CD4-positive, alpha-beta T cell (primary cell): ENCODE data around the gene ZSCAN22. TPM values are rescaled to one million over a fixed set of nuclear protein-coding genes. Genes with fewer than 3 reads are reported as not detected.

ENCODE experiments used
- ATAC-seq: fragments of 200-7000 bp; cut with Tn5 transposase; one replicate; pipeline ENCODE4 v1.10.0; 2022; ENCODE audit warnings: mild to moderate bottlenecking; ENCODE audit not compliant: poor library complexity
- CTCF ChIA-PET: fragments of 350-600 bp; sonication (Branson Sonifier 250); formaldehyde crosslinking; loops from one replicate; lab custom pipeline; 2021; ENCODE audit warnings: antibody characterized with exemption, inconsistent platforms; lab: Charles Lee
- POLR2A ChIA-PET: fragments of 350-600 bp; sonication (Branson Sonifier 250); formaldehyde crosslinking; loops from one replicate; lab custom pipeline; 2021; ENCODE audit warnings: antibody characterized with exemption, inconsistent platforms; lab: Charles Lee
- DNase-seq, 14 experiments: peaks; one replicate each; pipeline ENCODE4 v3.0.0-alpha.2; 2013 to 2020; ENCODE audit warnings: mixed read lengths in 2 of 14
- H3K27ac ChIP-seq, 2 donors: one replicate each; pipeline versions ENCODE4 v1.5.1 to v1.7.0; 2013; ENCODE audit warnings: low read length in 2 of 2, low read depth in 1 of 2, mild to moderate bottlenecking in 1 of 2
- H3K27me3 ChIP-seq, 2 experiments: 1 replicate in 1 of 2; 2 replicates in 1 of 2; pipeline versions ENCODE4 v1.6.1 to v1.7.0; 2013; ENCODE audit warnings: low read length in 2 of 2, control low read depth in 1 of 2, mild to moderate bottlenecking in 1 of 2, moderate library complexity in 1 of 2; ENCODE audit not compliant: insufficient read depth in 2 of 2, control insufficient read depth in 1 of 2
- H3K36me3 ChIP-seq: one replicate; pipeline ENCODE4 v1.6.1; 2013; ENCODE audit warnings: low read length, control low read depth; ENCODE audit not compliant: insufficient read depth
- H3K4me1 ChIP-seq: one replicate; pipeline ENCODE4 v1.6.1; 2013; ENCODE audit warnings: low read length, control low read depth; ENCODE audit not compliant: insufficient read depth
- H3K4me3 ChIP-seq: one replicate; pipeline ENCODE4 v1.5.1; 2013; ENCODE audit warnings: mild to moderate bottlenecking, low read length, moderate library complexity
- H3K9me3 ChIP-seq, 2 experiments: 1 replicate in 1 of 2; 2 replicates in 1 of 2; pipeline versions ENCODE4 v1.6.1 to v1.7.0; 2013; ENCODE audit warnings: low read length in 2 of 2, mild to moderate bottlenecking in 2 of 2, control low read depth in 1 of 2, moderate library complexity in 1 of 2; ENCODE audit not compliant: control insufficient read depth in 1 of 2, insufficient read depth in 1 of 2
- H3K27ac Mint-ChIP-seq: one replicate; pipeline ENCODE4 v1.8.0; 2020; ENCODE audit warnings: mixed read lengths
- H3K27me3 Mint-ChIP-seq: one replicate; pipeline ENCODE4 v1.8.0; 2021; ENCODE audit warnings: mixed read lengths
- H3K36me3 Mint-ChIP-seq: one replicate; pipeline ENCODE4 v1.8.0; 2021; ENCODE audit warnings: low read depth, mixed read lengths
- H3K4me1 Mint-ChIP-seq: one replicate; pipeline ENCODE4 v1.8.0; 2021; ENCODE audit warnings: low read depth, mixed read lengths
- H3K4me3 Mint-ChIP-seq: one replicate; pipeline ENCODE4 v1.8.0; 2020; ENCODE audit warnings: mild to moderate bottlenecking, mixed read lengths
- H3K9me3 Mint-ChIP-seq: one replicate; pipeline ENCODE4 v1.8.0; 2020; ENCODE audit warnings: mixed read lengths
- CTCF ChIP-seq: fragments of 200-600 bp; IDR thresholded peaks from one replicate; pipeline ENCODE4 v1.8.0; 2022; ENCODE audit warnings: antibody characterized with exemption, mild to moderate bottlenecking
- intact Hi-C, 2 experiments: fragments of 100-400 bp; cut with DNase I in 1 of 2; cut with micrococcal nuclease in 1 of 2; formaldehyde crosslinking; loops; one replicate each; pipeline versions ENCODE4 v1.15.1 to v1.9.0; 2023 to 2025; cut with DNase I, micrococcal nuclease
- total RNA-seq, 174 experiments: library from RNA in 2 of 174; stranded (reverse) in 2 of 174; gene quantifications; one replicate each; pipeline ENCODE4 v1.2.3 and lab custom pipeline; 2021 to 2026

Gene ZSCAN22
- total RNA-seq, 2 experiments from 2014 or later = 0.77 to 0.81 TPM

DNA sequence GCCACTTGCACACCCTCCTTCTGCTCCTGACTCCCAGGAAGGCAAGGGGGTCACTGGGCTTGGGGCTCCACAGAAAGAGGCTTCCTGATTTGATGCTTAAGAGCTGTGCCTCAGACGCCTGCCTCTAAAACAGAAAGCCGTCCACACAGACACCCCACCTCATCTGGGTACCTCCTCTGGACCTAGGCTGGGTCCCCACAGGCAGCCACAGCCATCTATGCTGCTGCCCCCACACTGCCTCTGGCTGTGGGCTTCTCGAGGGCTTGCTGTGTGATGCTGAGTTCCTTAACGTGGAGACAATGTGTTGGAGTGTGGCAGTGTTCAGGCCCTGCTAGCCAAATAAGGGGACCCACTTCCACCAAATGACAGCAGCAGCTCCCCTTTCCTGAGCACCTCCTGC, 8.5 kb upstream of the ZSCAN22 start:
- Mint-ChIP-seq H3K4me3 (no peak overlapping the region), H3K27me3 (no peaks in the 10 kb centered on the region), H3K9me3 (no peaks in the 10 kb centered on the region), H3K27ac (no peak overlapping the region), H3K4me1 (no peaks in the 10 kb centered on the region), H3K36me3 (peaks cover 39% of the 10 kb centered on the region)
- Histone ChIP-seq H3K4me1 (no peaks in the 10 kb centered on the region), H3K27ac (no peak overlapping the region), H3K27me3 (no peaks in the 10 kb centered on the region), H3K9me3 (peaks cover 0 to 12% of the 10 kb centered on the region in 2 experiments), H3K4me3 (no peak overlapping the region), H3K36me3 (peaks cover 25% of the 10 kb centered on the region)
- POLR2A ChIA-PET = interaction anchor here (1.4 kb wide), 1 partner anchor 13 kb away, joined by 4 read pairs; the partner anchor contains the start of gene ERVK3-1
- no peak for TF ChIP-seq CTCF
- ATAC-seq (no peak), DNase-seq (no peak)
- intact Hi-C loops = no loop called here
- CTCF ChIA-PET = no interaction called here

DNA sequence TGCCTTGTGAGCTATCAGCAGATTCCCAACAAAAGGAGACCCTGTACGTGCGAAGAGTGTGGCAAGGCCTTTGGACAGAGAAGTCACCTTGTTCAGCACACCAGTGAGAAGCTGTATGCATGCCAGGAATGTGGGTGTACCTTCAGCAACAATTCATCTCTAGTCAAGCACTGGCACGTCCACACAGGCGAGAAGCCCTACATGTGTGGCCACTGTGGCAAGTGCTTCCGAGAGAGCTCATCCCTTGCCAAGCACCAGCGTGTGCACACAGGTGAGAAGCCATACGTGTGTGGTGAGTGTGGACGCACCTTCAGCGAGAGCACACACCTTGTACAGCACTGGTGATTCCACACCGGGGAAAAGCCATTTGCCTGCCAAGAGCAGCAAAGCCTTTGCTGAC, 7.6 kb upstream of the ZSCAN22 start:
- Histone ChIP-seq H3K4me1 (no peaks in the 10 kb centered on the region), H3K27me3 (no peaks in the 10 kb centered on the region), H3K36me3 (peaks cover 17% of the 10 kb centered on the region), H3K9me3 (peaks cover 0 to 10% of the 10 kb centered on the region in 2 experiments), H3K4me3 (no peak overlapping the region), H3K27ac (no peak overlapping the region)
- no peak for ATAC-seq
- Mint-ChIP-seq H3K27me3 (no peaks in the 10 kb centered on the region), H3K9me3 (no peaks in the 10 kb centered on the region), H3K4me1 (no peaks in the 10 kb centered on the region), H3K4me3 (no peak overlapping the region), H3K27ac (no peak overlapping the region), H3K36me3 (peaks cover 29% of the 10 kb centered on the region)
- intact Hi-C loops = no loop called here
- TF ChIP-seq CTCF = no peak
- no peak for DNase-seq
- ChIA-PET POLR2A (no interaction called here), CTCF (no interaction called here)

- H3K9me3 ChIP-seq = no peaks in the 10 kb centered on the region
- no peaks in the 10 kb centered on the region for H3K9me3 Mint-ChIP-seq
- ATAC-seq (no peak), DNase-seq (no peak)
- H3K27ac Mint-ChIP-seq = no peak overlapping the region
- no peaks in the 10 kb centered on the region for H3K27me3 Mint-ChIP-seq
- H3K4me3 ChIP-seq = no peak overlapping the region
- CTCF ChIA-PET = interaction anchor here (1.5 kb wide), 1 partner anchor 189 kb away, joined by 5 read pairs; no protein-coding TSS in a partner anchor
- H3K27ac ChIP-seq = no peak overlapping the region
- H3K27me3 ChIP-seq = no peaks in the 10 kb centered on the region
- H3K4me3 Mint-ChIP-seq = no peak overlapping the region
- no peak for TF ChIP-seq CTCF
- peaks cover 22% of the 10 kb centered on the region for H3K4me1 ChIP-seq
- peaks cover 6% of the 10 kb centered on the region for H3K36me3 Mint-ChIP-seq
- no peaks in the 10 kb centered on the region for H3K4me1 Mint-ChIP-seq
- intact Hi-C loops = loop anchor here (1.0 to 10.0 kb wide), 7 partner anchors 20 to 511 kb away; partner anchors contain the start of genes ERVK3-1 (in 1 of the 2), ZBTB45 (in 1 of the 2), ZNF446 (in 1 of the 2) and ZNF497 (in 1 of the 2)
- H3K36me3 ChIP-seq = no peaks in the 10 kb centered on the region
- POLR2A ChIA-PET = interaction anchor here (0.6 to 1.6 kb wide), 4 partner anchors 38 to 598 kb away, joined by 3 to 16 read pairs (median 6); partner anchors contain the start of genes ZNF274, ZNF497 and ZNF671
Observed at GRCh38 chr19:58325311-58326022, 1.3 kb upstream of the ZSCAN22 start.
